Motor neuron (in vitro differentiated cells): Measurements from ENCODE around the gene LIMD2. TPM values are rescaled to one million over a fixed set of nuclear protein-coding genes. Genes with fewer than 3 reads are reported as not detected.

ENCODE experiments used
- ATAC-seq, 8 experiments: fragments of 200-7000 bp; cut with Tn5 transposase; replicated peaks in 6 of 8; 2 replicates each; pipeline ENCODE4 v1.8.0; 2021; ENCODE audit warnings: mild to moderate bottlenecking in 8 of 8, moderate library complexity in 8 of 8
- H3K27ac ChIP-seq, 2 donors: fragments of 250-450 bp; sonication (Bioruptor Pico); 2 replicates each; pipeline ENCODE4 v1.9.0; 2021; ENCODE audit warnings: antibody characterized with exemption in 2 of 2, mild to moderate bottlenecking in 2 of 2, moderate library complexity in 1 of 2
- H3K4me1 ChIP-seq, 2 donors: fragments of 250-450 bp; sonication (Bioruptor Pico); replicated peaks in 1 of 2; 2 replicates each; pipeline ENCODE4 v1.6.1; 2021; ENCODE audit warnings: antibody characterized with exemption in 2 of 2, mild to moderate bottlenecking in 2 of 2, moderate library complexity in 1 of 2
- H3K4me3 ChIP-seq, 5 donors: fragments of 250-450 bp; sonication (Bioruptor Pico); 2 replicates each; pipeline ENCODE4 v1.9.0; 2021; ENCODE audit warnings: antibody characterized with exemption in 5 of 5, mild to moderate bottlenecking in 5 of 5, moderate library complexity in 4 of 5
- WGBS, 10 experiments: fragments of 450-650 bp; shearing (Covaris generic); methylation state at CpG; one replicate each; pipeline ENCODE4 v1.0.0; 2022; 5-methylcytosine and 5-hydroxymethylcytosine counted together
- in situ Hi-C, 9 experiments: fragments of 400-800 bp; cut with MboI; loops; one replicate each; pipeline ENCODE4 v1.15.0; 2021; ENCODE audit warnings: low sequenced_read_pairs in 9 of 9, low pct_unique_long_range_greater_than_20kb in 2 of 9; ENCODE audit not compliant: unreplicated experiment in 9 of 9
- total RNA-seq, 8 experiments: library from RNA; unstranded; fragments of 300-600 nt; gene quantifications; 2 replicates each; pipeline versions ENCODE4 v1.2.3 to v1.2.4, GENCODE V29; 2022

The LIMD2 gene
- total RNA-seq, 8 experiments from 2014 or later, result 0.97 to 64.4 (median 17.8) TPM

- WGBS, 10 experiments, result 87% methylated on average over 4 of the region's 24 CpGs; no CpG with 5 or more reads in 9 of the 10 experiments
- ATAC-seq, result no peak
- in situ Hi-C loops, result no loop called here
- Histone ChIP-seq H3K4me3 (peak overlapping the region; percentile 55 to 97 (median 77)), H3K27ac (no peak overlapping the region), H3K4me1 (peaks cover 20 to 43% of the 10 kb centered on the region in 2 donors)
Observed at GRCh38 chr17:63698381-63698885, 1.5 kb downstream of the LIMD2 start.

DNA sequence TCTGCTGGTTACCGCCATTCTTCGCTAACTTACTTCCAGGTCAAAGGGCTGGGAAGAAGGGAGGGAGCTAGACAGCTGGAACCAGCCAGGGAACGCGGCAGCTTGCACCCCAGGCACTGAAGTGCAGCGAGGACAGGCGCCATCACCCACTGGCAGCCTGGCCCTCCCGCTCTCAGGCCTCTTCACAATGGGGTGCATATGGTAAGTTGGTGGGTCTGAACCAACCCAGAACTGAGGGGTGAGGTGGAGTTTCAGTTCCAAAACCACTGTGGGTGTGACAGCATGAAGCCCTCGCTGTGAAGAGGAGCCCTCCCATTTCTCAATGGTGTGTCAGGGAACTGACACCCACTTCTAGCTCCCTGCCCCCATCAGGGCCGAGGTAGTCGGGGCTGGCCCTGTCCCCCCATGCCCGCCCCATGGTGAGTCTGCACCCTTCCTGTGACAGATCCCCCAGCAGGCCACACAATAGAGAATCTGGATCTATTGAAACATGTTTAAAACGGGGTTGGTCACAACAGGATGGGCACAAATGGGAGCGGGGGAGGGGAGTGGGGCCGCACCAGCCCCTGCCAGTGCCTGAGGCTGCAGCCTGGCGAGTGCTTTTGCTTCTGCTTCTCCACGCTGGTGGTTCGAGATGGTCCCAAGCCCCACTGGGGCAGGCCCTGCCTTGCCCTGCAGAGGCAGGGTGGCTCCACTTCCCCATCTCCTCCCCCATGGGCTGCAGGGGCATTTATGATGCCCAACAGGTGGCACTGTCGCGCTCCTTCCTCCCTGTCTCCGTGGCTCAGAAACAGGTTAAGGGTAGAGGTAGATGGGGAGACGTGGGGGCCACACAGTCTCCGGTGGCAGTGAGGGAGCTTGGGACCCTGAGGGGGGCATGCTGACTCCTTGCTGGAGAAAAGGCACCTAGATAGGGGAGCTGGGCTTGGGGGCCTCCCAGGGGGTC, 2.3 kb downstream of the LIMD2 start:
- no peak overlapping the region for H3K4me3 ChIP-seq
- in situ Hi-C loops, result no loop called here
- 80 to 100% (median 100%) methylated on average over 1 to 10 of the region's 22 CpGs; no CpG with 5 or more reads in 5 of the 10 experiments for WGBS, 10 experiments
- ATAC-seq, result peak in 3 of 8 experiments; percentile 2 to 8 (median 3)
- no peak overlapping the region for H3K27ac ChIP-seq
- H3K4me1 ChIP-seq, result peaks cover 20 to 43% of the 10 kb centered on the region in 2 donors

DNA sequence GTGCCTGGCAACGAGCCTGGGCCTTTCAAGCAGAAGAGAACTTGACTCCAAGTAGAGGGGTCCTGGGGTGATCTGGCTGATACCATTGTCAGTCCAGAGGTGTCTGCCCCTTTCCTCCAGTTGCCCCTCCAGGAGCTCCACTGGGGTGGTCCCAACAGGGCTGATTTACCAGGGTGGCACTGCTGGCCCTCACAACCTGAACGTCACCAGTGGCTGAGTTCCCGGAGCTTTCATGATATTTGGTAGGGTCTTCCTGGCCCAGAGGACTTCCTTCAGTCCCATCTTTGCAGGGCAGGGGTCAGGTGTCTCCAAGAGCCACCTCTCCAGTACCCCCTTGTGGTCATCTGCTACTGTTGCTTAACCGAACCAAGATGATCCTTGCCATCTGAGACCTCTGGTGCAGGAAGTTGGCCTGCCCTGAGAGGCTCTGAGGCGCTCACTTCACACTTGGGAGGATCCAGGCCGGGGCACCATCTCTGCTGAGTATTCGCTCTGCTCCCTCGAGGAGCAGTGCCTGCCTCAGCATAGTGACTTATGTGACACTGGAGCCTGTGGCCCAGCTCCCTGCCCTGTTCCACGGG, 3.5 kb downstream of the LIMD2 start:
- in situ Hi-C loops, result no loop called here
- Histone ChIP-seq H3K27ac (no peak overlapping the region), H3K4me1 (peaks cover 11 to 38% of the 10 kb centered on the region in 2 donors), H3K4me3 (no peak overlapping the region)
- ATAC-seq, result peak in 3 of 8 experiments; percentile 6 to 15 (median 9)
- WGBS, 10 experiments, result 54 to 100% (median 89%) methylated on average over 1 to 4 of the region's 9 CpGs; no CpG with 5 or more reads in 6 of the 10 experiments

GRCh38 chr17:63695889-63696288, 4.0 kb downstream of the LIMD2 start:
- peaks cover 5 to 33% of the 10 kb centered on the region in 2 donors for H3K4me1 ChIP-seq
- WGBS, 10 experiments, result 83 to 100% (median 95%) methylated on average over 1 to 5 of the region's 6 CpGs; no CpG with 5 or more reads in 5 of the 10 experiments

DNA sequence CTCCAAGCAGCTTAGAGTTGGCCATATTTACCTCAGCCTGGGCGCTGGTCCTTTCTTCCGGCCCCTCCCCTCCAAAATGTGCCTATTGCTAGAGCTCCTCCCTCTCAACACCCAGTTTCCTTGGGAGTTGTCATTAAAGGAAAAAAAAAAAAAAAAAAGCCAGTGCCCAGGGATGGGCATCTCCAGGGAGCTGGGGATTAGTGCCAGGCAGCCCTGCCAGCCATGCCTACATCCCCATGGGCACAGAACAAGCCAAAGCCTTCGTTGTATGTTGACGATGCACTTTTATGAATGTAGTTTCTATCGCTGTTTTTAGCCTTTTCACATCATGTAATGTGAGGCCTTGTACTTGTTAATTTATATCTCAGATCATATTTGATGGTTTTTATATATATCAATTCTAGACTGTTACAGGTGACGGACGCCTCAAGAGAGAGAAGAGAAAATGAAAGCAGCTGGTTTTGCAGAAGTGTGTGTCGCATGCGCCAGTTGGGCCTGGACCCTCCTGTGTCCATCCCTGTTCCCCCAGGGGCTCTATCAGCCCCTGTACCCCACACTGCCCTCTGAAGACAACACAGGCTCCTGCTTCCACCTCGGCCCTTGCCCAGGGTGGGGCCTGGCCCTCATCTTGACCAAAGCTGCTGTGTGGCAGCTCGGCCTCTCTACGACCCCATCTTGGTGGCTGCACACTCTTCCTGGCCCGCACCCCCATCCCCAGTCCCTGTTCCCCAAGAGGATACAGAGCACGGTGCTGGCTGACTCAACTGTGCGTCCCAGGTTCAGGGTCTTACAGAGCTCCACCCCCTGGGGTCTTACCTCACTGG, 4.8 kb downstream of the LIMD2 start:
- in situ Hi-C loops, result no loop called here
- H3K4me1 ChIP-seq, result peaks cover 2 to 25% of the 10 kb centered on the region in 2 donors
- 33 to 100% (median 82%) methylated on average over 1 to 6 of the region's 15 CpGs; no CpG with 5 or more reads in 1 of the 10 experiments for WGBS, 10 experiments
- no peak overlapping the region for H3K27ac ChIP-seq
- no peak for ATAC-seq
- H3K4me3 ChIP-seq, result no peak overlapping the region

More at GRCh38 chr17:63695889-63696288, 4.0 kb downstream of the LIMD2 start:
- Histone ChIP-seq H3K27ac (no peak overlapping the region), H3K4me3 (no peak overlapping the region)
- ATAC-seq, result no peak
- in situ Hi-C loops, result no loop called here

- in situ Hi-C loops, result no loop called here
- H3K4me3 ChIP-seq, result no peak overlapping the region
- ATAC-seq, result peak in 2 of 8 experiments; percentile 8 to 31
- 75 to 100% (median 93%) methylated on average over 2 to 7 of the region's 12 CpGs; no CpG with 5 or more reads in 7 of the 10 experiments for WGBS, 10 experiments
- H3K27ac ChIP-seq, result peak overlapping the region in 1 of 2 donors; percentile 49
- peaks cover 2 to 25% of the 10 kb centered on the region in 2 donors for H3K4me1 ChIP-seq
Observed at GRCh38 chr17:63694229-63694949, 5.5 kb downstream of the LIMD2 start.

DNA sequence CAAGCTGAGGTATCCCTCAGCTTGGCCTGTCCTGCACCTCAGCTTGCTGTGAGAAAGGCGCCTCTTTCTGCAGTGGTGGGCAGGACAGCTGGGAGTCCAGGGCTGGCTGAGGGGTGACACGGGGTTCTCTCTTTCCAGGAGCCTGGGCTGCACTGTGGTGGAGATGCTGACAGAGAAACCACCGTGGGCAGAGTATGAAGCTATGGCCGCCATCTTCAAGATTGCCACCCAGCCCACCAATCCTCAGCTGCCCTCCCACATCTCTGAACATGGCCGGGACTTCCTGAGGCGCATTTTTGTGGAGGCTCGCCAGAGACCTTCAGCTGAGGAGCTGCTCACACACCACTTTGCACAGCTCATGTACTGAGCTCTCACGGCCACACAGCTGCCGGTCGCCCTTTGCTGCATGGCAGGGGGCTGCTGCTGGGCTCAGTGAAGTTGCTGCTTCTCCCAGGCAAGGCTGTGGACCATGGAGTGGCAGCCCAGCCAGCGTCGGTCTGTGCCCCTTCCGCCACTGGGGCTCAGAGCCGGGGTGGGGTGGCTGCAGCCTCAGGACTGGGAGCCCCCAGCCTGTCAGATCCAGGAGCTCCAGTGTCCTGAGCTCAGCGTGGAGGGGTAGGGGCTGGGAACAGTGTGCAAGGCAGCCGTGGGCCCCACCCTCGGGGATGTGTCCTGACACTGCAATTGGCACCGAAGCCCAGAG, 6.4 kb downstream of the LIMD2 start:
- ATAC-seq, result no peak
- 86 to 100% (median 100%) methylated on average over 1 to 6 of the region's 18 CpGs; no CpG with 5 or more reads in 4 of the 10 experiments for WGBS, 10 experiments
- in situ Hi-C loops, result no loop called here
- no peak overlapping the region for H3K27ac ChIP-seq
- no peak overlapping the region for H3K4me3 ChIP-seq
- H3K4me1 ChIP-seq, result peaks cover 2 to 19% of the 10 kb centered on the region in 2 donors

- Histone ChIP-seq H3K4me3 (no peak overlapping the region), H3K27ac (no peak overlapping the region), H3K4me1 (peaks cover 2 to 9% of the 10 kb centered on the region in 2 donors)
- WGBS, 10 experiments, result 98 to 100% (median 100%) methylated on average over 1 to 6 of the region's 11 CpGs; no CpG with 5 or more reads in 7 of the 10 experiments
- in situ Hi-C loops, result no loop called here
- ATAC-seq, result no peak
Observed at GRCh38 chr17:63692195-63692816, 7.6 kb downstream of the LIMD2 start.

DNA sequence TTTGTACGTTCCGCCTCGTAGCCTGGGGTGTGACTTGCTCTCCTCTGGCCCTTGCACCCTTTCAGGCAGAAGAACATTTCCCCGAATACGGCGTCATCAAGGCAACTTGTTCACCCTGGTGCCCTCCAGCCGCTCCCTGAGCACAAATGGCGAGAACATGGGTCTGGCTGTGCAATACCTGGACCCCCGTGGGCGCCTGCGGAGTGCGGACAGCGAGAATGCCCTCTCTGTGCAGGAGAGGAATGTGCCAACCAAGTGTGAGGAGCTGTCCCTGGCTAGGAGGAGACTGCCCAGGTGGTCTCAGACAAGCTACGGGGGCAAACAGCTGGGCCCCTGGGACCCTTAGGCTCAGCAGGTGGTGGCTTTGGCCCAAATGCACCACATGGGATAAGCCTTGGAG, 10.4 kb downstream of the LIMD2 start:
- no peak overlapping the region for H3K27ac ChIP-seq
- H3K4me3 ChIP-seq, result no peak overlapping the region
- in situ Hi-C loops, result no loop called here
- peaks cover under 1 to 4% of the 10 kb centered on the region in 2 donors for H3K4me1 ChIP-seq
- no peak for ATAC-seq
- 93 to 100% (median 95%) methylated on average over 4 to 13 of the region's 14 CpGs; no CpG with 5 or more reads in 5 of the 10 experiments for WGBS, 10 experiments

DNA sequence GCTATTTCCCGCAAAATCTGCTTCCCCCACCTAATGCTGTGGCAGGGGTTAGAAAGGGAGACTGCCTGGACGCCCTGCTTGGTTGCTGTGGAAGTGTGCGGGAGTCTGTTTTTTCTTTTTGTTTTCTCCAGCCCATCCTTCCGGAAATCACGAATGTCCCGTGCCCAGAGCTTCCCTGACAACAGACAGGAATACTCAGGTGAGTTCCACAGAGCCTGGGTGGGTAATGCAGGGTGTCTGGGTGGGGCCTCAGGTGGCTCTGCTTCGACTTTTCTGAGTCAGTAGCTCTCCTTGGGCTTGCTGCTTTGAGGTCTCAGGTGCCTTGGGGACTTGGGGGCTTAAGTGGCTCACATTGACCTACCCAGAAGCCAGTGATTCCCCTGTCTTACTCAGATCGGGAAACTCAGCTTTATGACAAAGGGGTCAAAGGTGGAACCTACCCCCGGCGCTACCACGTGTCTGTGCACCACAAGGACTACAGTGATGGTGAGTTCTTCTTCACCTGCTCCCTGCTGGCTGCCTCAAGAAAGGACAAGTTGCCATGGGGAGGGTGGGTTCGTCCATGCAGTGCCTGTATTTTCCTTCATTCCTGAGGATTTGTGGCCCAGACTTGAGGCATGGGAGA, 11.4 kb downstream of the LIMD2 start:
- ATAC-seq, result no peak
- no peaks in the 10 kb centered on the region for H3K4me1 ChIP-seq
- H3K27ac ChIP-seq, result no peak overlapping the region
- in situ Hi-C loops, result no loop called here
- H3K4me3 ChIP-seq, result no peak overlapping the region
- WGBS, 10 experiments, result 80 to 100% (median 93%) methylated on average over 1 to 9 of the region's 12 CpGs; no CpG with 5 or more reads in 3 of the 10 experiments
